NK-92 (cell line): ENCODE results near the gene ZFP82.

Source experiments
- DNase-seq: peaks from one replicate; lab custom pipeline; 2025; ENCODE audit not compliant: unreplicated experiment; lab: John Stamatoyannopoulos, UW

The ZFP82 gene

GRCh38 chr19:36418287-36419001 lies at the start of gene ZFP82:
ZFP82 (minus strand) TSS chr19:36418644; CDS start chr19:36409789, 8,855 bp downstream.
- no peak for DNase-seq

GRCh38 chr19:36460046-36460445 lies 41.6 kb upstream of the ZFP82 start:
- no peak for DNase-seq

- no peak for DNase-seq
Measured at GRCh38 chr19:36456831-36457230, 38.4 kb upstream of the ZFP82 start.

GRCh38 chr19:36449059-36449670 lies 30.7 kb upstream of the ZFP82 start:
- DNase-seq: no peak

GRCh38 chr19:36441339-36441738 lies 22.9 kb upstream of the ZFP82 start:
- DNase-seq: no peak

GRCh38 chr19:36436531-36436930 lies 18.1 kb upstream of the ZFP82 start:
- no peak for DNase-seq

GRCh38 chr19:36423925-36424324 lies 5.5 kb upstream of the ZFP82 start:
- DNase-seq: no peak

- DNase-seq: no peak
Measured at GRCh38 chr19:36421749-36422481, 3.5 kb upstream of the ZFP82 start.

GRCh38 chr19:36420961-36421748 lies 2.7 kb upstream of the ZFP82 start:
- DNase-seq: no peak

GRCh38 chr19:36417752-36418286 lies 625 bp downstream of the ZFP82 start:
- DNase-seq: no peak

- no peak for DNase-seq
Measured at GRCh38 chr19:36409841-36410240, 8.6 kb downstream of the ZFP82 start.

GRCh38 chr19:36408101-36408500 lies 10.3 kb downstream of the ZFP82 start:
- no peak for DNase-seq

- DNase-seq: no peak
Measured at GRCh38 chr19:36404498-36404897, 13.9 kb downstream of the ZFP82 start.

- DNase-seq: no peak
Measured at GRCh38 chr19:36401475-36401874, 17.0 kb downstream of the ZFP82 start.

- no peak for DNase-seq
Measured at GRCh38 chr19:36398571-36398970, 19.9 kb downstream of the ZFP82 start.

- DNase-seq: no peak
Measured at GRCh38 chr19:36392916-36393673, 25.3 kb downstream of the ZFP82 start.

GRCh38 chr19:36379510-36379819 lies 39.0 kb downstream of the ZFP82 start:
- DNase-seq: no peak

- DNase-seq: peak; percentile 41
Measured at GRCh38 chr19:36378625-36379509, 39.6 kb downstream of the ZFP82 start, which contains the start of gene ZFP14. ZFP14 (minus strand) TSS chr19:36379201; CDS start chr19:36367892, 11,309 bp downstream.

GRCh38 chr19:36377541-36378178 lies 40.8 kb downstream of the ZFP82 start:
- DNase-seq: no peak
